Stimulated activated CD8-positive, alpha-beta memory T cell treated with anti-CD3 and anti-CD28 coated beads, Interleukin-2, amount 100 ng/mL, for 48 hours (primary cell): ENCODE data around the gene DNM3.
A peak's percentile ranks its signal among the peaks of the same experiment; 100 is the strongest.
"Not testable (repeated sequence)": the region's sequence is repeated elsewhere in the genome, so short reads cannot be mapped to it uniquely, and the experiment has no call there.

ENCODE experiments used
- DNase-seq, 2 donors: peaks; one replicate each; pipeline ENCODE4 v3.0.0-alpha.2; 2020; ENCODE audit warnings: low read depth in 2 of 2

Gene DNM3

DNA sequence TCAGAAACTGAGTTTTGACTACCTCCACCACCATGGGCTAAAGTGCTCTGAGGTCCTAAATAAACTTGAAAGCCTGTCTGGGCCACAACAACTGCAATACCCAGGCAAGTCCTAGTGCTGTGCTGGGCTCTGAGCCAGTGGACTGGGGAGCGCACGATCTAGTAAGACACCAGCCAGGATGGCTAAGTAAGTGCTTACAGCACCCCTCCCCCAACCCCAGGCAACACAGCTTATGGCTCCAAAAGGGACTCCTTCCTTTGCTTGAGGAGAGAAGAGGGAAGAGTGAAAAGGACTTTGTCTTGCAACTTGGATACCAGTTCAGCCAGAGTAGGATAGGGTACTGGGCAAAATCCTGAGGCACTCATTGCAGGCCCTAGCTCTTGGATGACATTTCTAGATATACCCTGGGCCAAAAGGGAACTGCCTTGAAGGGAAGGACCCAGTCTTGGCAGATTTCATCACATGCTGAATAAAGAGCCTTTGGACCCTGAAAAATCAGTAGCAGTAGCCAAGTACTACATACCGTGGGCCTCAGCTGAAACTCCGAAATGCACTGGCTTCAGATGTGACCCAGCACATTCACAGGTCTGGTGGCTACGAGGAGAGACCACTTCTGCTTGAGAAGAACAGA is 580.8 kb downstream of the DNM3 start:
- no peak for DNase-seq

DNA sequence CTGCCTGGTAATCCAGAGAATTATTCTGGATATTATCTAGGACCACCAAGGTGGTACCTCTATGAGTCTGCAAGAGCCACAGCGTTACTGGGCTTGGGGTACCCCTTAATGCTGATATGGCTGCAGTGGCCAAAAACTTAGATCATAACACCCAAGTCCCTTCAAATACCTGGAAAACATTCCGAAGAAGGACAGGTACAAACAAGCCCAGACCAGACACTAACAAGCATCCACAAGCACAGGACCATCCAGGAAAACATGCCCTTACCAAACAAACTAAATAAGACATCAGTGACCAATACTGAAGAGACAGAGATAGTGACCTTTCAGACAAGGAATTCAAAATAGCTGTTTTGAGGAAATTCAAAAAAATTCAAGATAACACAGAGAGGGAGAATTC is 582.0 kb downstream of the DNM3 start:
- DNase-seq: no peak

DNA sequence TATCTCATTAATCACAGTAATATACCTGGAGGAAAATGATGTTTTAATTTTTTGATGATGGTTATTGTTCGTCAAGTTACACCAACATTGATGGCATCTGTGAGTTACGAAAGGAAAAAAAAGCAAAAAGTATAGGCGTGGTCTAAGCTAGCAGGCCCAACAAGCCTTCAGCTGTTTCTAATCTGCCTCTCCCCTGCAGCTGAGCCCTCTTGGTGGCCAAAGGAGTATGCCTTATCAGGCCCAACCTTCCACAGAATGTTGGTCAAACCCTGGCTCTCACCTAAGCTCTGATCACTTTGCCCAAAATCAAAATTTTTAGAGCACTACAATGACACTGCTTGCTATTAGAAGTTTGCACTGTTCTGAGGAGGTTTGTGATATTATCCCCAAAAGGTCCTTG is 584.0 kb downstream of the DNM3 start:
- DNase-seq: no peak

DNA sequence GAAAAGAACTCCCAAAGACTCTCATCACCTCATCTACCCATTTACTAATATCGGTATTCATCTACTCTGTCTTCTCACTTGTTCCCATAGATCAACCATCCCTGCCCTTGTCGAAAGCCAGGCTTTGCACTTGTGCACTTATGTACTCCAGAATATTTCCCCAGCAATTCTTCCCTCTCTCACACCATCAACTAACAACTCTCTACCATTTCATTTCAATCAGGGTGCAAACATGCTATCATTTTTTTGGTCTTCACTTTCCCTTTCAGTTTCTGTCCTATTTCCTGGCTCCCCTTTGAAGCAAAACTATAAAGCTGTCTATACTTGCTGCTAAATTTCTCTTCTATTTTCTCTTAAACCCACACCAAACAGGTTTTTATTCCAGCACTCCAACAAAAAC is 585.9 kb downstream of the DNM3 start:
- DNase-seq: no peak

DNA sequence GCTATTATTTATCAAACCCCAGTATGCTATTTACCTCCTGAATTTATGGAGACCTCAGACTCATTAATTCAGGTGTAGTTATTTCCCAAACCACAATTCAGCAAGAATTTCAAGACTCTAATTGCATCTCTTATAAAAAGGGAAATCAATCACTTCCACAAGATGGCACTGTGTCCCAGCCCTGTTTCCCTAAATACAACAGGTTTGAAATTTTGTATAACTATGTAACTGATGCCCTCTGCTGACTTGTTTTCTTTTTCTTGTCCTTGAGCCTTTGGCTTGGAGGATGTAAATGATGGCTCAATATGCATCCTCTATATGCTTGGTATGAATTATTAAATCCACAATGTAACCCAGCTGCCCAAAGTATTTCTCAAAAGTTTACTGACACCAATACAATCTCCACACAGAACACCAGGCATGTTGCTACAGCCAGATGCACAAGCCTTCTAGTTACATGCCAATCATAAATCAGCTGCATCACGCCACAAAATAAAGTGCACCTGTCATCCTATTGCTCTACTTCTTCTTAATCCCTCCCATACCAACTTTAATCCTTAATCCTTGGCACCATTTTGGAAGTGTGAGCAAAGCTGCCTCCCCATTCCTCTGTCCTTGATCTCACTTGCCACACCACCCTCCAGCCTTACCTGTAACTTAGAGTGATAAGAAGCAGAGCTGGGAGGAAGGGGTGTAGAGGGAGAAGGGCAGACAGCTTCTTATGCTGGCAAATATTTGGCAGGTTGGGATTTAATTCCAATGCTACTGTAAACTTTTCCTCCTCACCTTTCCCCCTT is 588.2 kb downstream of the DNM3 start:
- no peak for DNase-seq

DNA sequence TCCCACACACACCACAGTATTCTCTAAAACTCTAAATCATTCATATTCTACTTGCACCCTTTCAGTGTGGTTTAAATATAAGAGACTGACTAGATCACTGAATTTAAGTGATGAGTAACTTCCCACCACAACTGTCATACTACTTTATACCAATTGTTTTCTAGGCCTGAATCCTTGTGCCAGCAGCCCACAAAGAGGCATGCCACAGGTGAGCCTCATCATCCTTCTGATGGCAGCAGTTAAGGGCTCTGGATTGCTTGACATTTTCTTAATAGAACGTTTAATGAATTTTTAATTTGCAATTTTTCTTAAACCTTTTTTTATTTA is 588.8 kb downstream of the DNM3 start:
- DNase-seq: no peak

DNA sequence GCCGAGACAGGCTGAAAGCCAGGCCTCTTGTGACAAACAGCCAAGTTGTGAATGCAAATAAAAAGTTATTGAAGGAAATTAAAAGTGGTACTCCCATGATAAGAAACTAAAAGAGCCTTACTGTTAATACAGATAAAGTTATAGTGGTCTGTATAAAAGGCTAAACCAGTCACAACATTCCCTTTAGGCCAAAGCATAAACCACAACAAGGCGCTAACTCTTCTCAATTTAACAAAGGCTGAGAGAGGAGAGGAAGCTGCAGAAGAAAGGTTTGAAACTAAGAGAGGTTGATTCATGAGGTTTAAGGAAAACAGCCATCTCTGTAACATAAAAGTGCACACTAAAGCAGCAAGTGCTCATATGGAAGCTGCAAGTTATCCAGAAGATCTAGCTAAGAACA is 589.9 kb downstream of the DNM3 start:
- DNase-seq: no peak

DNA sequence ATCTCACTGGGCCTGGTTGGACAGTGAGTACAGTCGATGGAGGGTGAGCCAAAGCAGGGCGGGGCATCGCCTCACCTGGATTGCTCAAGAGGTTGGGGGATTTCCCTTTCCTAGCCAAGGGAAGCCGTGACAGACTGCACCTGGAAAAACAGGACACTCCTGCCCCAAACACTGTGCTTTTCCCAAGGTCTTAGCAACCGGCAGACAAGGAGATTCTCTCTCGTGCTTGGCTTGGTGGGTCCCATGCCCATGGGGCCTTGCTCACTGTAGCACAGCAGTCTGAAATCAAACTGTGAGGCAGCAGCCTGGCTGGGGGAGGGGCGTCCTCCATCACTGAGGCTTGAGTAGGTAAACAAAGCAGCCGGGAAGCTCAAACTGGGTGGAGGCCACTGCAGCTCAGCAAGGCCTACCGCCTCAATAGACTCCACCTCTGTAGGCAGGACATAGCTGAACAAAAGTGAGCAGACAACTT is 590.5 kb downstream of the DNM3 start:
- no peak for DNase-seq

DNA sequence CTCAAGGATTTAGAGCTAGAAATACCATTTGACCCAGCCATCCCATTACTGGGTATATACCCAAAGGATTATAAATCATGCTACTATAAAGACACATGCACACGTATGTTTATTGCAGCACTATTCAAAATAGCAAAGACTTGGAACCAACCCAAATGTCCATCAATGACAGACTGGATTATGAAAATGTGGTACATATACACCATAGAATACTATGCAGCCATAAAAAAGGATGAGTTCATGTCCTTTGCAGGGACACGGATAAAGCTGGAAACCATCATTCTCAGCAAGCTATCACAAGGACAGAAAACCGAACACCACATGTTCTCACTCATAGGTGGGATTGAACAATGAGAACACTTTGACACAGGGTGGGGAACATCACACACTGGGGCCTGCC is 595.9 kb downstream of the DNM3 start:
- DNase-seq: not testable (repeated sequence)

DNA sequence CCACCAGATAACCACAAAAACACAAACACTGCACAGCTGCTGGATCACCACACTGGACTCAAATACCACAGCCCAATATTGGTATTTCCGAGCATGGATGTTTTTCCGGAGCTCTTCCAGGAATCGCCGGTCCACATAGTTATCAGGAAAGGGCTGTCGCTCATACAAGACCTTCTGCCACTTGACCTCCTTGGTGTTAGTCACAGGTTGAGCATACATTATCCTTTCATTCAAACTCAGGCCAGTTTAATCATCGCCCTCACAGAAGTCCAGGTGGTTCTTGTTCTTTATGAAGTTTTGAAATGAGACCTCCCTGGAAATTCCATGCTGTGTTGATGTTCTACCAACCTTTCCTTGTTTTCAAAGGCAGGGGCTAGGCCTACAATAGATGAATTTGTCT is 601.1 kb downstream of the DNM3 start:
- no peak for DNase-seq

DNA sequence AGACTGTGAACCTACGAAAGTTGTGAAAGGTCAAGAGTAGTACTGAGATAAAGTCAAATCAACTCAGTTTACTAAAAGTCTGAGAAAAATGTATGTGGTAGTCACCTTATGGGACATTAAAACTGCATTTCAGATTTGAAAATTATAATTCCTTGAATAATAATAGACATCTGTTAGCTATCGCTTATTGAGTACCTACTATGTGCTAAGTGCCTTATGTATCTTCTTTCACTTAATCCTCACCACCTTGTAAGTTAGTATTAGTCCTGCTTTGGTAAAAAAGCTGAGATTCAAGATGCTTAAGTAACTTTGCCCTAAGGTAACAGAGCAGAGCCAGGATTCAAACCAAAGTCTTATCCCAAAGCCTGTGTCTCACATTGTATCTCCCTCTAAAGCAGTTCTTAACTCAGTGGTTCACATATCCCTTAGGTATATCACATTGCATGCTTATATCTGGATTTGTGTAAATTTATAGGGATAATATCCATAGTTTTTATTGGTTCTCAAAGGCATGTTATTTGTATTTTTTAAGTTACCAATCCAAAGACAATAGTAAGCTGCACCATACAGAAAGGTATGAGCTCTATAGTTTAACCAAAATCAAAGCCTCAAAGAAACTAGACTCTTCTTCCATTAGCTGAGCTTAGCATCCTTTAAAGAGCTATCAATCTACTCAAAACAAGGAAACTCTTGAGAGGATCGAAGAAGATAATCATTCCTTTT is 601.7 kb downstream of the DNM3 start:
- DNase-seq: no peak

DNA sequence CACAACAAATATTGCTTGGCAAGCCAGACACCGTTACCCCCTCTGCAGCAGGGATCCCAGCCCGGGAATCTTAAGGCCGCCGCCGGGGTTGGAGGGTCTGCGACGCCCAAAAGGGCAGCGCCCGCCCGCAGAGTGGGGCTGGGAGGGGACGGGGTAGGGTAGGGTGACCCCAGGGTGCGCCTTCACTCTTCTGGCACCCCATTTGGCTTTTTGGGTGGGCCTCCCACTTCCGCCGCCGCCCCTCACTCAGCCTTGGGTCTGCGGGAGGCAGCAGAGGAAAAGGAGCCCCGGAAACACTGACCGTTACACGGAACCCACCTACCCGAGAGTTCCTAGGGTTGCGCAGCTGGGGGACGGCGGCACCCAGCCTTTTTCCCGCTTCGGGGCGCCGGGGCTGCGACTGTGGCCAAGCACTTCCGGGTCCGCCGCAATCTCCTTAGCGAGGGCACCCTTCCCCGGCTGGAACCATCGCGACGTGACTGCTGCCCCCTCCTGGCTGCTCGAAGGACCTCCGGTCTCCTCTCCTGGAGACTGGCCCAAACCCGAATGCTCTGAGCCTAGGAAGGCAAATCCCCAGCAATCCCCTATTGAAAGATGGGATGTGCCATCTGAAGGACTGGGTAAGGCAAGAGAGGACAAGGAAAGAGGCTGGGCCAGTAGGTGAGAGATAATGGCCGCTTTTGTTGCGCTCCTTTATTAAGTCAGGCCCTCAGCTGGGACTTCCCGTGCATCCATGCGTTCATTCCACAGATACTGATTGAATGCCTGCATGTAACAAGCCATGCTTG is 602.6 kb downstream of the DNM3 start, which contains the start of gene PIGC:
Gene PIGC (minus strand): TSS at position 404 of the 788 bp plus-strand sequence. CDS start 1,447 bp downstream, outside the sequence.
- DNase-seq: peak; percentile 88 to 93

DNA sequence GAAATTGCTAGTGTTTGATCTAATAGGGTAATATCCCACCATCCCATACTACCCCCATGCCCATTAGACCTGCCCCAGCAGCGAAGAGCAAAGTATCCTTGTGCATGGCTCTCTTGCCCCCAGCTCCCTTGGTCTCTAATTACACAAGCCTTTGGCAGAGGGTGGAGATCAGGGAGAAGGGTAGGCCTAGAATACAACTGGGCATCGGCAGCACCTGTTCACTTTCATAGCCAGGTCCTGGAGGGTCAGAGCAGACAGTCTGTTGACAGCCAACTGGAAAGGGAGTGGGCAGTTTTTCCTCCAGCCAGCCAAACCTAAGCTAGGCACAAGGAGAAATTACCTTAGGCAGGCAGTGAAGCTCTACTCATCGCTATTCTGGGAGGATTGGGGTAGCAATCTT is 605.2 kb downstream of the DNM3 start:
- DNase-seq: no peak

DNA sequence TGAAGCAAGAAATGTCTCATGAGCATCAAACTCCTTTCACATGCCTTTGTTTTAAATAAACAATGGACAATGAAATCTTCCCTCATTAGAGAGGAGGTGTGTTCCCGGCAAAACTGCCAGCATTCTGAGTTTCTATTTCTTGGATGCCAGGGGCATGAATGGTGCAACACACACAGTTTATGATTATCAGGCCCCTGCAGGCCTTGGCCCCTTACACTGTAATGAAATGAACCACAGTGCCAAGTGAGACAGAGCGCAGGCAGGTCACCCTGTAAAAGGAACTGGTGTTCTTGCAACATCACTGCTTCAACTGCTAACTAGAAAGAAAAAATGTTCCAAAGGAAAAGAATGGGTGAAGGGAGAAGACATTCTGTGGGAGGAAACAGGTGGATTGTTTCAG is 606.3 kb downstream of the DNM3 start:
- DNase-seq: no peak

DNA sequence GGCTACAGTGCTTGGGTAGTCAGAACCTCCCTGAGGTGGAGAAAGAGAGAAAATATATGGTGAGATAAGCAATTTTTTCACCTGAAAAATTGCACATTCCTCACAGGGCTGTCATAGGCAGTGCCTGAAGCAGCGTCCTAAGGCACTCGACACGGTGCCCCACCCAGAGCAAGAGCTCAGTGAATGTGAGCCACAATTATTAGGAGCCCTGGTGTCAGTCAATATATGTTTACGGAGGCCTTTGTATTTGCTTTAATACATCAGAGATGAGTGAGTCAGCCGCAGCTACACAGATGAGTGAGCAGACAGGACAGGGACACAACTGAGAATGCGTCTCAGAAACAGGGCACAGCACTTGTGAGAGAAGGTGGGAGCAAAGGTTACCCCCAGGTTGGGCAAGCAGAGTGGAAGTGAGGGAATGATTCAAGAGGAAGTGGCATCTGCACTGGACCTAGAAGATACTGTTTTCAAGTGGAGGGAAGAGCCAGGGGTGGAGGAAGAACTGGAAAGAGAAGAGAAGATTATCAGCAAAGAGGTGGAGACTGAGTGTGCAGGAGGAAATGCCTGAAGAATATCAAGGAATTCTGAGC is 607.8 kb downstream of the DNM3 start:
- DNase-seq: no peak

DNA sequence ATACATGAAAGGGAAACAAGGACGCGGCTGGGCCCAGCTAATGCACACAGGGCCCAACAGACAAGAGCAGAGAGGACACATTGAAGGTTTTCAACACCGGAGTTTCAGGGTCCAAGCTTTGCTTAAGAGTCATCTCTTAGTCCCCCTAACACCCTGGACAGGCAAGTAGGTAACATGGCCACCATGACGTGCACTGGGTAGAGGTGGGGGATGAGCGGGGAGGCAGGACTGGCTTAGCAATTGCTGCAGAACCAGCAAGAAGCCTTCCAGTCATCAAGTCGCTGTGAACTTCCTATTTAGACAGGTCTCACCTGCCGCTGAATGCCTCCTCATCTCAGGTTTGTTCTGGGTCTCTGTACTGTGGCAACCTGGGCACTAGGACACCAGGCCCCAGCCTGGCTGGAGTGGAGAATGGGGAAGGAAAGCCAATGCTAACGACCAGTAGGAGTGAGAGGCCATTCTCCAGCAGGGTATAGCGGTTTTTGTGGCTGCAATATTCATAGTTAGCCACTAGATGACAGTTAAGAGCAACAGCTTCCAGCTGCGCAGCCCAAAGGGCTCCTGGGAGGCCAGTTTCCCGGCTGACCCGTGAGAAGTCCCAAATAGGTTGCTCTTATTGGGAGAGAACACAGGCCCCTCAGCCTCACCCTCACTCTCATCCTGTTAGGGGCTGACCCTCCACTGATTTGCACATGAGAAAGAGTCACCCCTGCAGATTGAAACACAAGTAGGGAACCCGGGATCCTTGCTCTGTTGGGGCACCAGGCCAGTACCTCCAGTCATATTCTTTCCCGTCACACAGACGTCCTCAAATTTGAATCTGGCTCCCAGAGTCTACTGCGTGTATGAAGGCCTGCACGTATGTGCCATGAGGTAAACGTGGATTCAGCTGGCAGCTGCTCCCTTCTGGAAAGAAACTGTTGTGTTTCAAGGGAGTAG is 608.6 kb downstream of the DNM3 start:
- no peak for DNase-seq

DNA sequence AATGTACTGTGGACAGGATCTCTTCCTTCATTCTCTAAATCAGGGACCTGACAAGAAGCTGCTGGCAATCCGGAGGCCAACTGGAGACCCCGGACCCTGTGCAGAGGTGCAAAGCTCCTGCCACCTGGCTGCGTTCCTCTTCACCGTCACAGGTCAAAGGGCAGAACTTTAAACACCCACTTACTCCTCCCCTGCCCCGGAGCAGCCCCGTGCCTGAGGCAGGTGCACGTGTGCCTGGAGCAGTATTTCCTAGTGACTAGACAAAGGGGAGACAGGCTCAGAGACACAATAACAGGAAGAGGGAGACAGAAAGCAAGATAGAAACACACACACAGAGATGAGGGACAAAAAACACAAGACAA is 609.2 kb downstream of the DNM3 start:
- no peak for DNase-seq

DNA sequence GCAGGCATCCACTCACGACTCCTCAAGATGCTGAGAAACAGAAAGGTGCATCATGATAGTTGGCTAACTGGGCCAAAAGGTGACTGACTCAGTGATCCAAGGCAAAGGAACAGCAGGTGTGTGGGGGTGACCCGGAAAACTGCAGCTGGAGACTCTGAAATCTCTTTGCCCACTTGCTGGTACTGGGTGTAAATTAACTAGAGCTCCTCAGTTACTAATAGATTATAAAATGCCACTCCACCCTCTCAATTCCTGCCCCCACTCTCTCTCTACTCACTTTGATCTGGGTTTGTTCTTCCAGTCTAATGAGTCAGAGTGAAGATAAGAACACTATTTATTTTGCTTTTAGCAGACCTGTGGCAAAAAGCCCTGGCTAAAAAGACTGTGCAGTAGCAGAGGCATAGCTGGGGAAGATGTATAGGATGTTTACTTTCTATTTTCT is 609.7 kb downstream of the DNM3 start:
- no peak for DNase-seq

DNA sequence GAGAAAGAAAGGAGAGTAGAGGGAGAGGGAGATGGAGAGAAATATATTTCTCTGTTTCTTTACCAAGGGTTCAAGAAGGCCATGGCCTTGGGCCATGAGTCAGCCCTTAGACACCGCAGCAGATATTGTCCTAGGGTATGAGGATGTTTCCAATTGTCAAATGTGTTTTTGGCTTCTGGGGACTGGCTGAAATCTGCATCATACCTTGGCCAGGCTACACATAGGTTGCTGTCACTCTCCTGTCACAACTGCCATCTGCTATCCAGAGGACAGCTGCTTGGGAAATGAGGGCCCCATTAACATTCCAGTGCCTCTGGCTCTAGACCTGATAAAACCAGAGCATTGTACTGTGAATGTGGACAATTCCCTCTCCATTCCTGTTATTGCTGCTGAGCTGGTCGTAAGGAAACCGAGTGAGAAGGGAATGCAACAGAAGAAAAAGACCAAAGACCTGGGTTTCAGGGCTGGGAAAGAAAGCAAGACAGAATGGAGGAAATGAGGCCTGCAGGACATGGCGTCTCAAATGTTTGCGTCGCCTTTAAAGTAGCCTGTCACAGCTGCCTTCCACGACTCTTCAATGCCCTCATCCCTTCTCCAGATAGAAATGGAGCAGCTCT is 611.3 kb downstream of the DNM3 start:
- no peak for DNase-seq

DNA sequence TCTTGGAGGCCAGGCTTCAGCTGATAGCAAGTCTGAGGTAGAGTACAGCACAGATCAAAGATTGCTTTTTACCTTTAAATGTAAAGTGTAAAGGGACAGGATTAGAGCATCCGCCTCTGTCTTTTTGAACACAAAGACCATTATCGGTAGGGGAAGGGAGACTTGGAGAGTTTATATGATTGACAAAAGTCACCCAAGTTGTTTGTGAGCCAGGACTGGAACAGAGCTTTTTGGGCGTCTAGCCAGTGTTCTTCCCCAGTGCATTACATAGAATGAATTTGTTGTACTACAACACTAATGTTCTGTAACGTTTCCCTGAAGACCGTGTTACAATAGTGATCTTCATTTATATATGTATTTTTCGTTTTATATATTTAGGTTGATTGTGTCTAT is 611.9 kb downstream of the DNM3 start:
- DNase-seq: no peak
